Measurements from ENCODE around the gene DMRTA1.
"Not testable (repeated sequence)": the region's sequence is repeated elsewhere in the genome, so short reads cannot be mapped to it uniquely, and the experiment has no call there.

DMRTA1 gene

GRCh38 chr9:22463205-22463604 lies 16.6 kb downstream of the DMRTA1 start:
- no peak for DNase-seq (ENCODE audit: low read depth)

- DNase-seq (ENCODE audit: low read depth): peak; percentile 13
Observed at GRCh38 chr9:22469928-22470544, 23.4 kb downstream of the DMRTA1 start.

- DNase-seq (ENCODE audit: low read depth): no peak
Observed at GRCh38 chr9:22481566-22481965, 34.9 kb downstream of the DMRTA1 start.

GRCh38 chr9:22483528-22484070 lies 37.0 kb downstream of the DMRTA1 start:
- DNase-seq (ENCODE audit: low read depth): no peak

- not testable (repeated sequence) for DNase-seq (ENCODE audit: low read depth)
Observed at GRCh38 chr9:22496197-22496596, 49.6 kb downstream of the DMRTA1 start.

Measured in HS-5 (cell line).